Endothelial cell (in vitro differentiated cells): Measurements from ENCODE around the gene ARMC9. TPM values are rescaled to one million over a fixed set of nuclear protein-coding genes. Genes with fewer than 3 reads are reported as not detected.

Experiments used
- DNase-seq: peaks from one replicate; pipeline ENCODE4 v3.0.0; 2021; ENCODE audit warnings: low spot score
- H3K27ac Mint-ChIP-seq: one replicate; pipeline ENCODE4 v1.8.0; 2021; ENCODE audit warnings: mixed read lengths, inconsistent platforms; ENCODE audit not compliant: unreplicated experiment
- H3K27me3 Mint-ChIP-seq: one replicate; pipeline ENCODE4 v1.8.0; 2021; ENCODE audit warnings: mild to moderate bottlenecking, moderate library complexity, mixed read lengths, inconsistent platforms; ENCODE audit not compliant: unreplicated experiment
- H3K36me3 Mint-ChIP-seq: one replicate; pipeline ENCODE4 v1.8.0; 2021; ENCODE audit warnings: mild to moderate bottlenecking, low read depth, mixed read lengths, inconsistent platforms; ENCODE audit not compliant: unreplicated experiment
- H3K4me1 Mint-ChIP-seq: one replicate; pipeline ENCODE4 v1.8.0; 2021; ENCODE audit warnings: mild to moderate bottlenecking, mixed read lengths, inconsistent platforms; ENCODE audit not compliant: unreplicated experiment
- H3K4me3 Mint-ChIP-seq: one replicate; pipeline ENCODE4 v1.8.0; 2021; ENCODE audit warnings: mild to moderate bottlenecking, mixed read lengths, inconsistent platforms; ENCODE audit not compliant: unreplicated experiment
- H3K9me3 Mint-ChIP-seq: one replicate; pipeline ENCODE4 v1.8.0; 2021; ENCODE audit warnings: mixed read lengths, inconsistent platforms; ENCODE audit not compliant: unreplicated experiment
- total RNA-seq: library from RNA; stranded (reverse); fragmentation: NEBNext Ultra II Directional; extraction: Animal tissue kit (Norgen Biotek cat#: 25700); gene quantifications from one replicate; pipeline ENCODE4 v1.2.1, GENCODE V29; 2021; ENCODE audit not compliant: unreplicated experiment
- TF ChIP-seq, protein P1 (sequence below): fragments of 200-600 bp; sonication (generic); IDR thresholded peaks from one replicate; pipeline ENCODE4 v1.5.0; 2021; ENCODE audit warnings: antibody characterized with exemption; ENCODE audit not compliant: unreplicated experiment

The ARMC9 gene
- total RNA-seq, 1 donor from 2014 or later: 18.3 TPM

DNA sequence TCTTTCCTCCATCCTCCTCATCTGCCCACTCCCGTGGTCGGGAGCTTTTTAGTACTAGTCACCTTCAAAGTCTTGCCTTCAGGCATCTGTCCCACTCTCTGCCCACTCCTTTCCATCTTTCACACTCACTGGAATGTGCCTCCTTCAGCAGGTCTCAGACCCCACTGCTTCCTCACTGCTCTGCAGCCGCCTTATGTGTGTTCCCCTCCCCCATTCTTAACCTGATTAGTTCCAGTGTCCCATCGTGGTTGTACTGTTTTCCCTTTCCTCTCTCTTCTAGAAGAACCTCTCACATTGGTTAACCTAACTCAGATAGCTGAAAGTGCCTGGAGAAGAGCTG lies 3.0 kb downstream of the ARMC9 start:
- Mint-ChIP-seq H3K4me1 (peaks cover 17% of the 10 kb centered on the region), H3K4me3 (no peak overlapping the region), H3K9me3 (peaks cover 5% of the 10 kb centered on the region), H3K27ac (peak overlapping the region; percentile 44), H3K36me3 (peaks cover 31% of the 10 kb centered on the region), H3K27me3 (peaks cover 3% of the 10 kb centered on the region)
- no peak for DNase-seq
- TF ChIP-seq, protein P1, sequence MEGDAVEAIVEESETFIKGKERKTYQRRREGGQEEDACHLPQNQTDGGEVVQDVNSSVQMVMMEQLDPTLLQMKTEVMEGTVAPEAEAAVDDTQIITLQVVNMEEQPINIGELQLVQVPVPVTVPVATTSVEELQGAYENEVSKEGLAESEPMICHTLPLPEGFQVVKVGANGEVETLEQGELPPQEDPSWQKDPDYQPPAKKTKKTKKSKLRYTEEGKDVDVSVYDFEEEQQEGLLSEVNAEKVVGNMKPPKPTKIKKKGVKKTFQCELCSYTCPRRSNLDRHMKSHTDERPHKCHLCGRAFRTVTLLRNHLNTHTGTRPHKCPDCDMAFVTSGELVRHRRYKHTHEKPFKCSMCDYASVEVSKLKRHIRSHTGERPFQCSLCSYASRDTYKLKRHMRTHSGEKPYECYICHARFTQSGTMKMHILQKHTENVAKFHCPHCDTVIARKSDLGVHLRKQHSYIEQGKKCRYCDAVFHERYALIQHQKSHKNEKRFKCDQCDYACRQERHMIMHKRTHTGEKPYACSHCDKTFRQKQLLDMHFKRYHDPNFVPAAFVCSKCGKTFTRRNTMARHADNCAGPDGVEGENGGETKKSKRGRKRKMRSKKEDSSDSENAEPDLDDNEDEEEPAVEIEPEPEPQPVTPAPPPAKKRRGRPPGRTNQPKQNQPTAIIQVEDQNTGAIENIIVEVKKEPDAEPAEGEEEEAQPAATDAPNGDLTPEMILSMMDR: no peak

GRCh38 chr2:231203087-231203486 lies 4.7 kb downstream of the ARMC9 start:
- H3K27ac Mint-ChIP-seq: no peak overlapping the region
- no peaks in the 10 kb centered on the region for H3K9me3 Mint-ChIP-seq
- peak overlapping the region; percentile 14 for H3K4me3 Mint-ChIP-seq

DNA sequence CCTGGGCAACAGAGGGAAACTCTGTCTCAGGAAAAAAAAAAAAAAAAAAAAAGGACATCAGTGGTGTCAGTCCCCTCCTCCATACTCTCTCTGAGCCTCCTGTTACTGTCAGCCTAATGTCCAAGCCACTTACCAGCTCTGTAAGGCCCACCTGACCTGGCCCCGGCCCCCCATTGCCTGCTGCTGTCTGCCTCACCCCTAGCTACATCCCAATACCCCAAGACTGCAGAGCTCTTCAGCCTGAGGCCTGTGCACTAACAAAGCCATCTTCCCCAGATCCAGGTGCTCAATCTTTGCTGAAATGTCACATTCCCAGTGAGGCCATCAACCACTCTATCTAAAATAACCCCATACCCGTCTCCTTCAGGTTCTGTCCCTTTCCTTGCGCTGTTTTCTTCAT lies 5.7 kb downstream of the ARMC9 start:
- Mint-ChIP-seq H3K36me3 (peaks cover 28% of the 10 kb centered on the region), H3K4me1 (peaks cover 15% of the 10 kb centered on the region), H3K4me3 (peak overlapping the region; percentile 48), H3K9me3 (no peaks in the 10 kb centered on the region), H3K27ac (no peak overlapping the region), H3K27me3 (peaks cover 3% of the 10 kb centered on the region)
- DNase-seq: no peak
- TF ChIP-seq, protein P1: no peak

More at GRCh38 chr2:231203087-231203486, 4.7 kb downstream of the ARMC9 start:
- Mint-ChIP-seq H3K4me1 (peaks cover 17% of the 10 kb centered on the region), H3K27me3 (peaks cover 3% of the 10 kb centered on the region), H3K36me3 (peaks cover 26% of the 10 kb centered on the region)
- TF ChIP-seq, protein P1: no peak
- no peak for DNase-seq

DNA sequence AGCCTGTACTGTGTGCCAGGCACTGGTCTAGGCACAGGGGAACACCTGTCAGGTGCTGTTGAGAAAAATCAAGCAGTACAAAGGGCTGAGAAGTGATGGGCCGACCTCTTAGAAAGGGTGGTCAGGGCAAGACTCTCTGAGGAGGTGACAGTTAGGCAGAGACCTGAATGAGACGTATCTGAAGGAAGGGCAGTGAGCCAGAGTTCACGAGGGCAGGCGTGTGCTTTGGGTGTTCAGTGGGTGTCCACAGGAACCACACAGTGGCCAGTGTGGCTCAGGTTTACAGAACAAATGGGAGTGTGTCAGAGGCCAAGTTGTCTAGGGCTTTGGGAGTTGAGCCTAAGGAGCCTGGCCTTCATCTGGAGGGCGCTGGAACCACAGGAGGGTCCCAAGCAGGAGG lies 6.2 kb downstream of the ARMC9 start:
- H3K27me3 Mint-ChIP-seq: peaks cover 3% of the 10 kb centered on the region
- no peak overlapping the region for H3K4me3 Mint-ChIP-seq
- H3K4me1 Mint-ChIP-seq: peaks cover 13% of the 10 kb centered on the region
- TF ChIP-seq, protein P1: no peak
- no peak overlapping the region for H3K27ac Mint-ChIP-seq
- H3K36me3 Mint-ChIP-seq: peaks cover 28% of the 10 kb centered on the region
- no peak for DNase-seq
- no peaks in the 10 kb centered on the region for H3K9me3 Mint-ChIP-seq

GRCh38 chr2:231207734-231208133 lies 9.3 kb downstream of the ARMC9 start:
- Mint-ChIP-seq H3K9me3 (no peaks in the 10 kb centered on the region), H3K27me3 (no peaks in the 10 kb centered on the region), H3K27ac (no peak overlapping the region), H3K4me3 (no peak overlapping the region), H3K4me1 (peaks cover 2% of the 10 kb centered on the region), H3K36me3 (peaks cover 23% of the 10 kb centered on the region)
- DNase-seq: no peak
- TF ChIP-seq, protein P1: no peak
